ENCODE results near the gene LRIG3. TPM values are rescaled to one million over a fixed set of nuclear protein-coding genes. Genes with fewer than 3 reads are reported as not detected.

LRIG3 gene
- polyA plus RNA-seq, 1 experiment = 33.9 TPM

DNA sequence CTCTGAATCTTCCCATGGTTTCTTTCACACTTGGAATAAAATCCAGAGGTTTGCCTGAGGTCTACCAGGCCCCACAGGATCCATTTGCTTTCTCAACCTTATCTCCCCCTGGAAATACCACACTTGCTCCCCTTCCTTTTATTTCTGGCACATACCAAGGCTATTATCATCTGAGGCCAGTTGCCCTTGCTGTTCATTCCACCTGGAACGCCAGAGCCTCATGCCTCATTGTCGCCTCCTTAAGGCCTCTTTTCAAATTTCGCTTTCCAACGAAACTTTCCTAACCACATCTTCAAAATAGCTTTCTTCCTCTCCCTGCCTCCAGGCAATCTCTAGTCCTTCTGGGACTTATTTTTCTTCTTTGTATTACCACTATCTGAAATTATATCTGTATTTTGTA, 11.2 kb upstream of the LRIG3 start:
- TF ChIP-seq, protein P1, sequence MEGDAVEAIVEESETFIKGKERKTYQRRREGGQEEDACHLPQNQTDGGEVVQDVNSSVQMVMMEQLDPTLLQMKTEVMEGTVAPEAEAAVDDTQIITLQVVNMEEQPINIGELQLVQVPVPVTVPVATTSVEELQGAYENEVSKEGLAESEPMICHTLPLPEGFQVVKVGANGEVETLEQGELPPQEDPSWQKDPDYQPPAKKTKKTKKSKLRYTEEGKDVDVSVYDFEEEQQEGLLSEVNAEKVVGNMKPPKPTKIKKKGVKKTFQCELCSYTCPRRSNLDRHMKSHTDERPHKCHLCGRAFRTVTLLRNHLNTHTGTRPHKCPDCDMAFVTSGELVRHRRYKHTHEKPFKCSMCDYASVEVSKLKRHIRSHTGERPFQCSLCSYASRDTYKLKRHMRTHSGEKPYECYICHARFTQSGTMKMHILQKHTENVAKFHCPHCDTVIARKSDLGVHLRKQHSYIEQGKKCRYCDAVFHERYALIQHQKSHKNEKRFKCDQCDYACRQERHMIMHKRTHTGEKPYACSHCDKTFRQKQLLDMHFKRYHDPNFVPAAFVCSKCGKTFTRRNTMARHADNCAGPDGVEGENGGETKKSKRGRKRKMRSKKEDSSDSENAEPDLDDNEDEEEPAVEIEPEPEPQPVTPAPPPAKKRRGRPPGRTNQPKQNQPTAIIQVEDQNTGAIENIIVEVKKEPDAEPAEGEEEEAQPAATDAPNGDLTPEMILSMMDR (IDR thresholded peaks at IDR 0.05; ENCODE audit: insufficient read depth, low read depth, low read length) = no peak
- H3K27me3 ChIP-seq (ENCODE audit: control insufficient read depth, insufficient read depth, low read length) = no peaks in the 10 kb centered on the region
- CTCF ChIA-PET = no interaction called here
- no peaks in the 10 kb centered on the region for H3K36me3 ChIP-seq (ENCODE audit: control insufficient read depth, insufficient read depth, low read length)
- H3K4me3 ChIP-seq (ENCODE audit: low read depth, low read length) = no peak overlapping the region
- DNase-seq (ENCODE audit: low read depth) = no peak
- POLR2A ChIA-PET = no interaction called here

DNA sequence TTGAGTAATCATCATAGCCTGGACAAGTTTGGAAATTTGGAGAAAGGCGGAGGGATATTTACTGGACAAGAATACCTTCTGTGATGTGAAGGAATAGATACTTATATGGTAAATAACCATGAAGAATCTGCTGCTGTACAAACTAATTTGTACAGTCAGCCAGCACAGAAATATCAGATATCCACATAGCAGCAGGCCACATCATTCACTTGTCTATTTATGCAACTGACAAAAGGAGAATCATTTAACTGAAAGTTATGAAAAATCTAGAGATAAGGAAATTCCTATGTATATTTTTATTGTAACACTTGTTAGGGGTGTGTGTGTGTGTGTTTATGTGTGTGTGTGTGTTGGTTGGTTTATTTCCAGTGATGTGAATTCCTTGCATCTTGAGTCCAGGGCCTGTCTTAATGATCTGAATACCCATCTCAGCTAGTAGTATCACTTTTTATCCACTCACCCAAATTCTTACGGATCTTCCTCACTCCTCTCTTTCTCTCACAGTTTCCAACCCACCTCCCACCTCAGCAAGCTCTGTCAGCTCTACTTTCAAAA, 10.5 kb upstream of the LRIG3 start:
- Histone ChIP-seq H3K36me3 (ENCODE audit: control insufficient read depth, insufficient read depth, low read length) (no peaks in the 10 kb centered on the region), H3K4me3 (ENCODE audit: low read depth, low read length) (no peak overlapping the region), H3K27me3 (ENCODE audit: control insufficient read depth, insufficient read depth, low read length) (no peaks in the 10 kb centered on the region)
- ChIA-PET CTCF (no interaction called here), POLR2A (no interaction called here)
- TF ChIP-seq, protein P1 (IDR thresholded peaks at IDR 0.05; ENCODE audit: insufficient read depth, low read depth, low read length) = no peak
- no peak for DNase-seq (ENCODE audit: low read depth)

DNA sequence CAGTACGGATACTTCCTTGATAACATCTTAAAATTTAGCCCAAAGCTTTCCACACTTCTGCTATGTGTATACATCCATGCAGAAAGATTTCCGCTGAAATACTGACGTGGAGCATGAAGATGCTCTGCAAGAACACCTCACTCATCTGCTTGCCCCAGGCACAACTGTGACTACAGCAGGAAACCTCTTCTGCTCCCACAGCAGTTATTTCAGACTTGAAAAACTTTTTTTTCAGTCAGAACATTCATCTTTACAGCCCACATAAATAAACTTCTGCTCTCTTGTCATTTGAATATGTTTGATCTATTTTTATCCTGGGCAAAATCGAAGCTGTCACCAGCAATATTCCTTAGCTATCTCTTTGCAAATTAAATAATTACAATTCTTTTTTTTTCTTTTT, 6.8 kb upstream of the LRIG3 start:
- H3K36me3 ChIP-seq (ENCODE audit: control insufficient read depth, insufficient read depth, low read length) = no peaks in the 10 kb centered on the region
- TF ChIP-seq, protein P1 (IDR thresholded peaks at IDR 0.05; ENCODE audit: insufficient read depth, low read depth, low read length) = no peak
- CTCF ChIA-PET = interaction anchor here (1.2 kb wide), 1 partner anchor 16 kb away, joined by 3 read pairs; no protein-coding TSS in a partner anchor
- POLR2A ChIA-PET = no interaction called here
- no peak for DNase-seq (ENCODE audit: low read depth)
- H3K4me3 ChIP-seq (ENCODE audit: low read depth, low read length) = no peak overlapping the region
- no peaks in the 10 kb centered on the region for H3K27me3 ChIP-seq (ENCODE audit: control insufficient read depth, insufficient read depth, low read length)

DNA sequence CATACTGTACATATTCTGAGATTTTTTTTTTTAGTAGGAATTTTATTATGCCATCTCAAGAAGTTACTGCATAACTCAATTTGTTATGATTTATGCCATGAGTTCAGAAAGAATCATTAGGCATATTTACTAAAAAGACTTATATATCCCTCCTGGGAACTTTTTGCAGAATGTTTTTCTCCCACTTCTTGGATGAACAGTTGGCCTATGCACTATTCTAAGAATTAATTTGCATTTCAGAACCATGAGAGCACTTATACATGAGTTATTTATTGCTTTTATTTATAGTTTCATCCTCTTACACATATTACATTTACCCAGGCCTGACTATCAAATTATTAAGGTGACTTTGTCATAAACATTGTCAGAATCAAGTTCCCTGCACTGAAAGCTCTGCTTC, 6.3 kb upstream of the LRIG3 start:
- H3K4me3 ChIP-seq (ENCODE audit: low read depth, low read length) = no peak overlapping the region
- ChIA-PET CTCF (interaction anchor here (1.2 kb wide), 1 partner anchor 16 kb away, joined by 3 read pairs; no protein-coding TSS in a partner anchor), POLR2A (no interaction called here)
- H3K36me3 ChIP-seq (ENCODE audit: control insufficient read depth, insufficient read depth, low read length) = no peaks in the 10 kb centered on the region
- TF ChIP-seq, protein P1 (IDR thresholded peaks at IDR 0.05; ENCODE audit: insufficient read depth, low read depth, low read length) = no peak
- DNase-seq (ENCODE audit: low read depth) = no peak
- H3K27me3 ChIP-seq (ENCODE audit: control insufficient read depth, insufficient read depth, low read length) = no peaks in the 10 kb centered on the region

DNA sequence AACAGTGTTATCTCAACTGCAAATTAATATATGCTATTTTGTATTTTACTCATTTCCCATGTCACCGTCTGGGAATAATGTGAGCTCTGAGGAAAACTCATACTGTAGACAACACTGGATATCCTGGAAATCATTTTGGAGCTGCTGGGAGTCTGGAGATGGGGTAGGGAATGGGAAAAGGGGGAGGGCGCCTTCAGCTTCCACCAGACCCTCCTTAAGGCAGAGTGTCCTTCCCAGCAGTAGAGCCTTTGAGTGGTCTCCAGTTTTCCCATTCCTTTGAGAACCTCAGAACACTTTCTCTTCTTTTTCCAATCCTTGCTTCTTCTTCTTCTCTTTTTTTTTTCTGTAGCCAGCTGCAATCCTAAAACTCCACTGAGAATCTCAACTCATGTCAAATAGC, 5.4 kb upstream of the LRIG3 start:
- Histone ChIP-seq H3K27me3 (ENCODE audit: control insufficient read depth, insufficient read depth, low read length) (no peaks in the 10 kb centered on the region), H3K4me3 (ENCODE audit: low read depth, low read length) (no peak overlapping the region), H3K36me3 (ENCODE audit: control insufficient read depth, insufficient read depth, low read length) (no peaks in the 10 kb centered on the region)
- POLR2A ChIA-PET = no interaction called here
- TF ChIP-seq, protein P1 (IDR thresholded peaks at IDR 0.05; ENCODE audit: insufficient read depth, low read depth, low read length) = no peak
- no peak for DNase-seq (ENCODE audit: low read depth)
- CTCF ChIA-PET = no interaction called here

Data from BJ (cell line).